Measurements from ENCODE around the gene ZNF469. TPM values are rescaled to one million over a fixed set of nuclear protein-coding genes. Genes with fewer than 3 reads are reported as not detected.

Gene ZNF469
- total RNA-seq, 4 donors from 2014 or later = 0.17 to 0.49 (median 0.40) TPM

GRCh38 chr16:88385112-88385594 is 2.4 kb downstream of the ZNF469 start:
- TF ChIP-seq, protein P1, sequence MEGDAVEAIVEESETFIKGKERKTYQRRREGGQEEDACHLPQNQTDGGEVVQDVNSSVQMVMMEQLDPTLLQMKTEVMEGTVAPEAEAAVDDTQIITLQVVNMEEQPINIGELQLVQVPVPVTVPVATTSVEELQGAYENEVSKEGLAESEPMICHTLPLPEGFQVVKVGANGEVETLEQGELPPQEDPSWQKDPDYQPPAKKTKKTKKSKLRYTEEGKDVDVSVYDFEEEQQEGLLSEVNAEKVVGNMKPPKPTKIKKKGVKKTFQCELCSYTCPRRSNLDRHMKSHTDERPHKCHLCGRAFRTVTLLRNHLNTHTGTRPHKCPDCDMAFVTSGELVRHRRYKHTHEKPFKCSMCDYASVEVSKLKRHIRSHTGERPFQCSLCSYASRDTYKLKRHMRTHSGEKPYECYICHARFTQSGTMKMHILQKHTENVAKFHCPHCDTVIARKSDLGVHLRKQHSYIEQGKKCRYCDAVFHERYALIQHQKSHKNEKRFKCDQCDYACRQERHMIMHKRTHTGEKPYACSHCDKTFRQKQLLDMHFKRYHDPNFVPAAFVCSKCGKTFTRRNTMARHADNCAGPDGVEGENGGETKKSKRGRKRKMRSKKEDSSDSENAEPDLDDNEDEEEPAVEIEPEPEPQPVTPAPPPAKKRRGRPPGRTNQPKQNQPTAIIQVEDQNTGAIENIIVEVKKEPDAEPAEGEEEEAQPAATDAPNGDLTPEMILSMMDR (IDR thresholded peaks at IDR 0.05) = no peak
- TF ChIP-seq POLR2A (IDR thresholded peaks at IDR 0.05) = no peak
- WGBS, 2 donors = 85 to 90% methylated on average over 5 of the region's 5 CpGs
- H3K4me3 ChIP-seq (ENCODE audit: low read depth, poor library complexity, severe bottlenecking) = no peak overlapping the region
- intact Hi-C loops (cut with DNase I; ENCODE audit: low total_unique reads) = no loop called here
- DNase-seq (ENCODE audit: low spot score in 2 of 2) = no peak

GRCh38 chr16:88385831-88386815 is 3.4 kb downstream of the ZNF469 start:
- H3K4me3 ChIP-seq (ENCODE audit: low read depth, poor library complexity, severe bottlenecking) = no peak overlapping the region
- 88 to 91% methylated on average over 31 of the region's 31 CpGs for WGBS, 2 donors
- intact Hi-C loops (cut with DNase I; ENCODE audit: low total_unique reads) = no loop called here
- no peak for TF ChIP-seq POLR2A (IDR thresholded peaks at IDR 0.05)
- TF ChIP-seq, protein P1 (IDR thresholded peaks at IDR 0.05) = no peak
- DNase-seq (ENCODE audit: low spot score in 2 of 2) = no peak

GRCh38 chr16:88387180-88387765 is 4.5 kb downstream of the ZNF469 start:
- no peak for TF ChIP-seq POLR2A (IDR thresholded peaks at IDR 0.05)
- TF ChIP-seq, protein P1 (IDR thresholded peaks at IDR 0.05) = no peak
- no peak for DNase-seq (ENCODE audit: low spot score in 2 of 2)
- WGBS, 2 donors = 63 to 75% methylated on average over 12 to 29 of the region's 29 CpGs
- intact Hi-C loops (cut with DNase I; ENCODE audit: low total_unique reads) = no loop called here
- H3K4me3 ChIP-seq (ENCODE audit: low read depth, poor library complexity, severe bottlenecking) = no peak overlapping the region

DNA sequence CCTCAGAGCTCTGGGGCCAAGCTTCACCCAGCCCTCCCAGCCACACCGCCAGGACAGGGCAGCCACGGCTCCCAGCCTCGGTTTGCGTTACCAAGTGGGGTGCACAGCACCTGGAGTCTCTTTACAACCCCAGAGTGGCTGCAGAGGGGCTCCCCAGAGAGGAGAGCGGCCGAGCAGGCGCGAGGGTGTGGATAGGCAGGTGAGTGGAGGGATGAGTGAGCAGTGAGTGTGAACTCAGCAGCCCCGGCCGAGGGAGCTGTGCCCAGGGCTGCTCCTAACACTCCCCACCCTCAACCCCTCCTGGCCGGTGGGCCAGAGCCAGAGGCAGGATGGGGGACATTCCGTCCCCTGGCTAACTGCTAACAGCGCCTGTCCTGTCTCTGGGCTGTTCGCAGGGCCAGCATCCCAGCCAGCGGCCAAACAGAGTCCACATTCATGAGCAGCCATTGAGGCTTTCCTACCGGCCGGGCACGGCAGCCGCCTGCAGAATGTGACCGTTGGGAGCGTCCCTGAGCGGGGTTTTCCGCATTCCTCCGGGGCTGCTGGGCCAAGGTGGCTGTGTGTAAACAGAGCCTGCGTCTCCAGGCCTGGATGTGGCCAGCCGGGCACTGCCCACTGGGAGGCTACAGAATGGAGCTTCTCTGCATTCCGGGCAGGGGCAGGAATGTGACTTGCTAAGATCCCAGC is 5.3 kb downstream of the ZNF469 start:
- no peak overlapping the region for H3K4me3 ChIP-seq (ENCODE audit: low read depth, poor library complexity, severe bottlenecking)
- 61 to 62% methylated on average over 14 to 23 of the region's 27 CpGs for WGBS, 2 donors
- no peak for DNase-seq (ENCODE audit: low spot score in 2 of 2)
- intact Hi-C loops (cut with DNase I; ENCODE audit: low total_unique reads) = no loop called here
- TF ChIP-seq POLR2A (IDR thresholded peaks at IDR 0.05) = no peak
- TF ChIP-seq, protein P1 (IDR thresholded peaks at IDR 0.05) = no peak

- TF ChIP-seq, protein P1 (IDR thresholded peaks at IDR 0.05) = no peak
- no peak for TF ChIP-seq POLR2A (IDR thresholded peaks at IDR 0.05)
- 85 to 89% methylated on average over 24 of the region's 24 CpGs for WGBS, 2 donors
- DNase-seq (ENCODE audit: low spot score in 2 of 2) = no peak
- H3K4me3 ChIP-seq (ENCODE audit: low read depth, poor library complexity, severe bottlenecking) = no peak overlapping the region
- intact Hi-C loops (cut with DNase I; ENCODE audit: low total_unique reads) = no loop called here
Observed at GRCh38 chr16:88389191-88389590, 6.4 kb downstream of the ZNF469 start.

Measured in lower leg skin (tissue), 4 donors.